Neural progenitor cell (in vitro differentiated cells): ENCODE measurements around the gene OVCA2. TPM values are rescaled to one million over a fixed set of nuclear protein-coding genes. Genes with fewer than 3 reads are reported as not detected.

Experiments
- DNase-seq: peaks from one replicate; pipeline ENCODE4 v3.0.0-alpha.2; 2016; ENCODE audit warnings: low spot score
- H2AFZ ChIP-seq: fragments of 200-600 bp; sonication (generic); replicated peaks from 2 replicates; pipeline ENCODE4 v1.6.1; 2016; ENCODE audit warnings: antibody characterized with exemption
- H3F3A ChIP-seq: fragments of 200-600 bp; sonication (generic); 2 replicates; pipeline ENCODE4 v1.6.1; 2016; ENCODE audit warnings: antibody characterized with exemption, low read depth
- H3K27ac ChIP-seq: fragments of 200-600 bp; sonication (generic); 2 replicates; pipeline ENCODE4 v1.5.1; 2016; ENCODE audit warnings: mild to moderate bottlenecking
- H3K27me3 ChIP-seq: fragments of 200-600 bp; sonication (generic); 2 replicates; pipeline ENCODE4 v1.6.1; 2016; ENCODE audit warnings: mild to moderate bottlenecking, moderate library complexity
- H3K36me3 ChIP-seq: fragments of 200-600 bp; sonication (generic); 2 replicates; pipeline ENCODE4 v1.5.1; 2016
- H3K4me1 ChIP-seq: fragments of 200-600 bp; sonication (generic); 2 replicates; pipeline ENCODE4 v1.6.1; 2016; ENCODE audit warnings: mixed run types
- H3K4me2 ChIP-seq: fragments of 200-600 bp; sonication (generic); 2 replicates; pipeline ENCODE4 v1.6.1; 2016
- H3K4me3 ChIP-seq: fragments of 200-600 bp; sonication (generic); 2 replicates; pipeline ENCODE4 v1.5.1; 2016
- H3K79me2 ChIP-seq: fragments of 200-600 bp; sonication (generic); 2 replicates; pipeline ENCODE4 v1.6.1; 2016; ENCODE audit warnings: low read depth
- H3K9ac ChIP-seq: fragments of 200-600 bp; sonication (generic); 2 replicates; pipeline ENCODE4 v1.6.1; 2016
- H3K9me3 ChIP-seq: fragments of 200-600 bp; sonication (generic); 2 replicates; pipeline ENCODE4 v1.5.1; 2016; ENCODE audit warnings: low read depth
- H4K20me1 ChIP-seq: fragments of 200-600 bp; sonication (generic); 2 replicates; pipeline ENCODE4 v1.6.1; 2016; ENCODE audit warnings: low read depth
- H3K27ac Mint-ChIP-seq: 3 replicates; pipeline ENCODE4 v1.8.0; 2021; ENCODE audit warnings: mixed read lengths
- H3K27me3 Mint-ChIP-seq: 2 replicates; pipeline ENCODE4 v1.8.0; 2022; ENCODE audit warnings: low read depth, mild to moderate bottlenecking, inconsistent platforms, moderate library complexity, mixed read lengths; ENCODE audit not compliant: insufficient read depth
- H3K36me3 Mint-ChIP-seq: 3 replicates; pipeline ENCODE4 v1.8.0; 2021; ENCODE audit warnings: mixed read lengths
- H3K4me1 Mint-ChIP-seq: 3 replicates; pipeline ENCODE4 v1.8.0; 2021; ENCODE audit warnings: mixed read lengths
- H3K4me3 Mint-ChIP-seq: 3 replicates; pipeline ENCODE4 v1.8.0; 2021; ENCODE audit warnings: mild to moderate bottlenecking, moderate library complexity, mixed read lengths
- H3K9me3 Mint-ChIP-seq: 3 replicates; pipeline ENCODE4 v1.8.0; 2020; ENCODE audit warnings: mixed read lengths
- EZH2 ChIP-seq: fragments of 200-600 bp; sonication (generic); IDR thresholded peaks from 2 replicates; pipeline ENCODE4 v1.6.1; 2017; ENCODE audit warnings: antibody characterized with exemption, mild to moderate bottlenecking, moderate library complexity
- EZH2phosphoT487 ChIP-seq: fragments of 200-600 bp; sonication (generic); IDR thresholded peaks from 2 replicates; pipeline ENCODE4 v1.6.1; 2017; ENCODE audit warnings: antibody characterized with exemption
- total RNA-seq: library from RNA; depleted of rRNA; stranded (reverse); fragments of >200 nt; gene quantifications from 2 replicates; pipeline ENCODE4 v1.2.3, GENCODE V29; 2015; ENCODE audit warnings: low replicate concordance
- TF ChIP-seq, protein P1 (sequence below): fragments of 200-600 bp; sonication (generic); IDR thresholded peaks from 2 replicates; pipeline ENCODE4 v1.5.1; 2017; ENCODE audit warnings: antibody characterized with exemption, mild to moderate bottlenecking

OVCA2 gene
- total RNA-seq, 1 donor from 2014 or later: 5.4 TPM

DNA sequence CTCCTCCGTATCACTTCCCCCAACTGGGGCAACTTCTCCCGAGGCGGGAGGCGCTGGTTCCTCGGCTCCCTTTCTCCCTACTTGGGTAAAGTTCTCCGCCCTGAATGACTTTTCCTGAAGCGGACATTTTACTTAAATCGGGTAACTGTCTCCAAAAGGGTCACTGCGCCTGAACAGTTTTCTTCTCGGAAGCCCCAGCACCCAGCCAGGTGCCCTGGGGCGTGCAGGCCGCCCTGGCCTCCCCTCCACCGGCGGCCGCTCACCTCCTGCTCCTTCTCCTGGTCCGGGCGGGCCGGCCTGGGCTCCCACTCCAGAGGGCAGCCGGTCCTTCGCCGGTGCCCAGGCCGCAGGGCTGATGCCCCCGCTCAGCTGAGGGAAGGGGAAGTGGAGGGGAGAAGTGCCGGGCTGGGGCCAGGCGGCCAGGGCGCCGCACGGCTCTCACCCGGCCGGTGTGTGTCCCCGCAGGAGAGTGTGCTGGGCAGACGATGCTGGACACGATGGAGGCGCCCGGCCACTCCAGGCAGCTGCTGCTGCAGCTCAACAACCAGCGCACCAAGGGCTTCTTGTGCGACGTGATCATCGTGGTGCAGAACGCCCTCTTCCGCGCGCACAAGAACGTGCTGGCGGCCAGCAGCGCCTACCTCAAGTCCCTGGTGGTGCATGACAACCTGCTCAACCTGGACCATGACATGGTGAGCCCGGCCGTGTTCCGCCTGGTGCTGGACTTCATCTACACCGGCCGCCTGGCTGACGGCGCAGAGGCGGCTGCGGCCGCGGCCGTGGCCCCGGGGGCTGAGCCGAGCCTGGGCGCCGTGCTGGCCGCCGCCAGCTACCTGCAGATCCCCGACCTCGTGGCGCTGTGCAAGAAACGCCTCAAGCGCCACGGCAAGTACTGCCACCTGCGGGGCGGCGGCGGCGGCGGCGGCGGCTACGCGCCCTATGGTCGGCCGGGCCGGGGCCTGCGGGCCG lies 14.7 kb downstream of the OVCA2 start:
- Histone ChIP-seq H3K79me2 (no peaks in the 10 kb centered on the region), H3F3A (peaks cover 36% of the 10 kb centered on the region), H3K4me2 (peak overlapping the region; percentile 84), H3K4me3 (peak overlapping the region; percentile 34), H3K9ac (no peak overlapping the region), H3K27me3 (peaks cover 96% of the 10 kb centered on the region), H4K20me1 (peaks cover 83% of the 10 kb centered on the region), H2AFZ (no peak overlapping the region), H3K4me1 (peaks cover 12% of the 10 kb centered on the region), H3K36me3 (no peaks in the 10 kb centered on the region), H3K9me3 (no peaks in the 10 kb centered on the region), H3K27ac (no peak overlapping the region)
- TF ChIP-seq EZH2phosphoT487 (peak; percentile 97), EZH2 (peak; percentile 96)
- TF ChIP-seq, protein P1, sequence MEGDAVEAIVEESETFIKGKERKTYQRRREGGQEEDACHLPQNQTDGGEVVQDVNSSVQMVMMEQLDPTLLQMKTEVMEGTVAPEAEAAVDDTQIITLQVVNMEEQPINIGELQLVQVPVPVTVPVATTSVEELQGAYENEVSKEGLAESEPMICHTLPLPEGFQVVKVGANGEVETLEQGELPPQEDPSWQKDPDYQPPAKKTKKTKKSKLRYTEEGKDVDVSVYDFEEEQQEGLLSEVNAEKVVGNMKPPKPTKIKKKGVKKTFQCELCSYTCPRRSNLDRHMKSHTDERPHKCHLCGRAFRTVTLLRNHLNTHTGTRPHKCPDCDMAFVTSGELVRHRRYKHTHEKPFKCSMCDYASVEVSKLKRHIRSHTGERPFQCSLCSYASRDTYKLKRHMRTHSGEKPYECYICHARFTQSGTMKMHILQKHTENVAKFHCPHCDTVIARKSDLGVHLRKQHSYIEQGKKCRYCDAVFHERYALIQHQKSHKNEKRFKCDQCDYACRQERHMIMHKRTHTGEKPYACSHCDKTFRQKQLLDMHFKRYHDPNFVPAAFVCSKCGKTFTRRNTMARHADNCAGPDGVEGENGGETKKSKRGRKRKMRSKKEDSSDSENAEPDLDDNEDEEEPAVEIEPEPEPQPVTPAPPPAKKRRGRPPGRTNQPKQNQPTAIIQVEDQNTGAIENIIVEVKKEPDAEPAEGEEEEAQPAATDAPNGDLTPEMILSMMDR: no peak
- DNase-seq: peak; percentile 71
- Mint-ChIP-seq H3K27ac (no peak overlapping the region), H3K9me3 (no peaks in the 10 kb centered on the region), H3K27me3 (peaks cover 32% of the 10 kb centered on the region), H3K4me3 (peak overlapping the region; percentile 78), H3K4me1 (peaks cover 24% of the 10 kb centered on the region), H3K36me3 (peaks cover 10% of the 10 kb centered on the region)

DNA sequence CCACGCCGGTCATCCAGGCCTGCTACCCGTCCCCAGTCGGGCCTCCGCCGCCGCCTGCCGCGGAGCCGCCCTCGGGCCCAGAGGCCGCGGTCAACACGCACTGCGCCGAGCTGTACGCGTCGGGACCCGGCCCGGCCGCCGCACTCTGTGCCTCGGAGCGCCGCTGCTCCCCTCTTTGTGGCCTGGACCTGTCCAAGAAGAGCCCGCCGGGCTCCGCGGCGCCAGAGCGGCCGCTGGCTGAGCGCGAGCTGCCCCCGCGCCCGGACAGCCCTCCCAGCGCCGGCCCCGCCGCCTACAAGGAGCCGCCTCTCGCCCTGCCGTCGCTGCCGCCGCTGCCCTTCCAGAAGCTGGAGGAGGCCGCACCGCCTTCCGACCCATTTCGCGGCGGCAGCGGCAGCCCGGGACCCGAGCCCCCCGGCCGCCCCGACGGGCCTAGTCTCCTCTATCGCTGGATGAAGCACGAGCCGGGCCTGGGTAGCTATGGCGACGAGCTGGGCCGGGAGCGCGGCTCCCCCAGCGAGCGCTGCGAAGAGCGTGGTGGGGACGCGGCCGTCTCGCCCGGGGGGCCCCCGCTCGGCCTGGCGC lies 15.4 kb downstream of the OVCA2 start:
- Histone ChIP-seq H3K27me3 (peaks cover 96% of the 10 kb centered on the region), H3K9ac (no peak overlapping the region), H3K27ac (no peak overlapping the region), H3K9me3 (no peaks in the 10 kb centered on the region), H3K4me2 (peak overlapping the region; percentile 84), H3F3A (peaks cover 29% of the 10 kb centered on the region), H2AFZ (no peak overlapping the region), H3K36me3 (no peaks in the 10 kb centered on the region), H4K20me1 (peaks cover 84% of the 10 kb centered on the region), H3K79me2 (no peaks in the 10 kb centered on the region), H3K4me1 (peaks cover 12% of the 10 kb centered on the region), H3K4me3 (peak overlapping the region; percentile 34)
- Mint-ChIP-seq H3K4me3 (no peak overlapping the region), H3K4me1 (peaks cover 21% of the 10 kb centered on the region), H3K9me3 (no peaks in the 10 kb centered on the region), H3K36me3 (peaks cover 13% of the 10 kb centered on the region), H3K27ac (no peak overlapping the region), H3K27me3 (peaks cover 26% of the 10 kb centered on the region)
- TF ChIP-seq EZH2phosphoT487 (no peak), EZH2 (peak; percentile 21)
- TF ChIP-seq, protein P1: no peak
- DNase-seq: peak; percentile 73

DNA sequence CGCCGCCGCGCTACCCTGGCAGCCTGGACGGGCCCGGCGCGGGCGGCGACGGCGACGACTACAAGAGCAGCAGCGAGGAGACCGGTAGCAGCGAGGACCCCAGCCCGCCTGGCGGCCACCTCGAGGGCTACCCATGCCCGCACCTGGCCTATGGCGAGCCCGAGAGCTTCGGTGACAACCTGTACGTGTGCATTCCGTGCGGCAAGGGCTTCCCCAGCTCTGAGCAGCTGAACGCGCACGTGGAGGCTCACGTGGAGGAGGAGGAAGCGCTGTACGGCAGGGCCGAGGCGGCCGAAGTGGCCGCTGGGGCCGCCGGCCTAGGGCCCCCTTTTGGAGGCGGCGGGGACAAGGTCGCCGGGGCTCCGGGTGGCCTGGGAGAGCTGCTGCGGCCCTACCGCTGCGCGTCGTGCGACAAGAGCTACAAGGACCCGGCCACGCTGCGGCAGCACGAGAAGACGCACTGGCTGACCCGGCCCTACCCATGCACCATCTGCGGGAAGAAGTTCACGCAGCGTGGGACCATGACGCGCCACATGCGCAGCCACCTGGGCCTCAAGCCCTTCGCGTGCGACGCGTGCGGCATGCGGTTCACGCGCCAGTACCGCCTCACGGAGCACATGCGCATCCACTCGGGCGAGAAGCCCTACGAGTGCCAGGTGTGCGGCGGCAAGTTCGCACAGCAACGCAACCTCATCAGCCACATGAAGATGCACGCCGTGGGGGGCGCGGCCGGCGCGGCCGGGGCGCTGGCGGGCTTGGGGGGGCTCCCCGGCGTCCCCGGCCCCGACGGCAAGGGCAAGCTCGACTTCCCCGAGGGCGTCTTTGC lies 16.2 kb downstream of the OVCA2 start:
- Histone ChIP-seq H2AFZ (no peak overlapping the region), H3K4me1 (peaks cover 12% of the 10 kb centered on the region), H3K27ac (no peak overlapping the region), H3K9ac (no peak overlapping the region), H4K20me1 (peaks cover 86% of the 10 kb centered on the region), H3K27me3 (peaks cover 97% of the 10 kb centered on the region), H3K9me3 (no peaks in the 10 kb centered on the region), H3K36me3 (no peaks in the 10 kb centered on the region), H3K4me2 (peak overlapping the region; percentile 84), H3K4me3 (peak overlapping the region; percentile 34), H3F3A (peaks cover 28% of the 10 kb centered on the region), H3K79me2 (no peaks in the 10 kb centered on the region)
- no peak for DNase-seq
- Mint-ChIP-seq H3K4me3 (no peak overlapping the region), H3K36me3 (peaks cover 15% of the 10 kb centered on the region), H3K27ac (no peak overlapping the region), H3K4me1 (peaks cover 26% of the 10 kb centered on the region), H3K27me3 (peaks cover 27% of the 10 kb centered on the region), H3K9me3 (no peaks in the 10 kb centered on the region)
- TF ChIP-seq EZH2phosphoT487: peak; percentile 92
- TF ChIP-seq, protein P1: no peak
- peak; percentile 87 for TF ChIP-seq EZH2
